Upper lobe of left lung (tissue), 4 donors: ENCODE data around the gene BDNF.

Source experiments
- CTCF ChIP-seq, 6 experiments: fragments of 450-650 bp in 4 of 6; fragments of 200-600 bp in 2 of 6; sonication (generic) in 2 of 6; IDR thresholded peaks; one replicate each; pipeline ENCODE4 v1.5.1; 2016 to 2019; ENCODE audit warnings: antibody characterized with exemption in 6 of 6
- EP300 ChIP-seq, 4 donors: sonication (generic); formaldehyde crosslinking; IDR thresholded peaks; one replicate each; pipeline ENCODE4 v1.5.1; 2017; ENCODE audit warnings: antibody characterized with exemption in 4 of 4, control low read depth in 2 of 4
- POLR2A ChIP-seq, 4 donors: fragments of 450-650 bp; IDR thresholded peaks; one replicate each; pipeline ENCODE4 v1.5.1; 2016 to 2017; ENCODE audit warnings: antibody characterized with exemption in 4 of 4, mild to moderate bottlenecking in 2 of 4

GRCh38 chr11:27692781-27693180, 7.5 kb downstream of the BDNF start:
- TF ChIP-seq CTCF (IDR thresholded peaks at IDR 0.05): no peak
- no peak for TF ChIP-seq POLR2A (IDR thresholded peaks at IDR 0.05)
- TF ChIP-seq EP300 (IDR thresholded peaks at IDR 0.05): no peak
